Right ventricle myocardium inferior (tissue), 1 donor: ENCODE results near the gene CNBP. TPM values are rescaled to one million over a fixed set of nuclear protein-coding genes. Genes with fewer than 3 reads are reported as not detected.
"Not testable (repeated sequence)": the region's sequence is repeated elsewhere in the genome, so short reads cannot be mapped to it uniquely, and the experiment has no call there.

ENCODE experiments used
- ATAC-seq: fragments of 200-7000 bp; cut with Tn5 transposase; one replicate; pipeline ENCODE4 v1.9.1; 2020; ENCODE audit warnings: mild to moderate bottlenecking, moderate library complexity
- DNase-seq: peaks from one replicate; pipeline ENCODE4 v3.0.0; 2021; ENCODE audit errors: missing footprints
- intact Hi-C: fragments of 100-400 bp; cut with DNase I; formaldehyde crosslinking; loops from one replicate; pipeline ENCODE4 v1.11.0; 2022
- total RNA-seq: library from RNA; stranded (reverse); fragmentation: NEBNext Ultra II Directional; extraction: Animal tissue kit (Norgen Biotek cat#: 25700); gene quantifications from one replicate; pipeline ENCODE4 v1.2.1, GENCODE V29; 2021
- donor health status: DM: no; HTN: yes; CAD: no; lungs with severe emphysema.

CNBP gene
- total RNA-seq, 1 donor from 2014 or later, result 458 TPM

GRCh38 chr3:129195731-129196256, 12.1 kb upstream of the CNBP start:
- ATAC-seq, result peak; percentile 94
- intact Hi-C loops, result no loop called here

DNA sequence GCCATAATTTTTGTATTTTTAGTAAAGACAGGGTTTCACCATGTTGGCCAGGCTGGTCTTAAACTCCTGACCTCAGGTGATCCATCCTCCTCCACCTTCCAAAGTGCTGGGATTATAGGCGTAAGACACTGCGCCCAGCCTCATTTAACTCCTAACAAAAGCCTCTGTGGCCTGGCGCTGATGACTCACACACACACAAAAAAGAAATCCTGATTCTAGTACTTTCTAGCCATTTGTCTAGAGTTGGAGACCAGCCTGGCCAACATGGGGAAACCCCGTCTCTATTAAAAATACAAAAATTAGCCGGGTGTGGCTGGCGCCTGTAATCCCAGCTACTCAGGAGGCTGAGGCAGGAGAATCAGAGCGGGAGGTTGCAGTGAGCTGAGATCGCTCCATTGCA, 6.1 kb upstream of the CNBP start:
- intact Hi-C loops, DNase-seq, ATAC-seq: not testable (repeated sequence)

More at GRCh38 chr3:129195731-129196256, 12.1 kb upstream of the CNBP start:
- DNase-seq, result no peak

- intact Hi-C loops, result no loop called here
- DNase-seq (no peak), ATAC-seq (no peak)
These were observed 4.2 kb upstream of the CNBP start for GRCh38 chr3:129187857-129188256.

DNA sequence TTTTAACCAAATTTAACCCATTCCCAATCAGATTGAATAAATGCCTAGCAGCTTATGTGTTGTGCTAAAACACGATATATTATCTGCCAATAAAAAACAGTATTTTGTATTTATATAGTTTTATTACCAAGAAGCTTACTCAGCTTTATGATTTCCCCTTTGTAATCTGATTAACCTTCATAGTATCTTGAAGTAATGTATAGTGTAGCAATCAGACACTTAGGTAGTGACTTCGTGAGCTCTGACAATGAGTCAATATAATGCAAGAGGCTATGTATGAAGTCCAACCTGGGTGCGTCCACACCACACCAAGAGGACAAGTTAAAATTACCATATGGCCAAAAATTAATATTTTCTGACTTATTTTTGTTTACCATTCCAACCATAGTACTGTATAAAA, 2.1 kb upstream of the CNBP start:
- ATAC-seq (no peak), DNase-seq (no peak)
- intact Hi-C loops, result no loop called here

DNA sequence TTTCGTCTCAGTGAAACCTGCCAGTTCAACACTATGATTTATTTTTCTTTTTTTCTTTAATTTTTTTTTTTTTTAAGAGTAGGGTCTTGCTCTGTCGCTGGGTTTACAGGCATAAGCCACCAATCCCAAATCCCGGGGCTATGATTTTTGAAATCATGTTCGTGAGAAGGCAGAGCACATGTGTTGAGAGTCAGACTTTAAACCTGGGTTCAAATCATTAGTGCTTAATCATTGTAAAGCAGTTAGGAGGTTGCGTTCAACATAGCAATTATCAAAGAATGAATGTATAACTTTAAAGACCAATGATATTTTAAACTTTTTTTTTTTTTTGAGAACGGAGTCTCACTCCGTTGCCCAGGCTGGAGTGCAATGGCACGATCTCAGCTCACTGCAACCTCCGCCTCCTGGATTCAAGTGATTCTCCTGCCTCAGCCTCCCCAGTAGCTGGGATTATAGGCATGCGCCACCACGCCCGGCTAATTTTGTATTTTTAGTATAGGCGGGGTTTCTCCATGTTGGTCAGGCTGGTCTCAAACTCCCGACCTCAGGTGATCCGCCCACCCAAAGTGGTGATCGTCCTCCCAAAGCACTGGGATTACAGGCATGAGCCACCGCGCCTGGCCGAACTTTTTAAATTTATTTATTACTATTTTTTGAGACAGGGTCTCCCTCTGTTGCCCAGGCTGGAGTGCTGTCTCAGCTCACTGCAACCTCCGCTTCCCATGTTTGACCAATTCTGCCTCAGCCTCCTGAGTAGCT, 1.3 kb upstream of the CNBP start:
- intact Hi-C loops, result loop anchor here (5.0 kb wide), 1 partner anchor 62 kb away; the partner anchor contains the start of gene COPG1
- not testable (repeated sequence) for DNase-seq, ATAC-seq

DNA sequence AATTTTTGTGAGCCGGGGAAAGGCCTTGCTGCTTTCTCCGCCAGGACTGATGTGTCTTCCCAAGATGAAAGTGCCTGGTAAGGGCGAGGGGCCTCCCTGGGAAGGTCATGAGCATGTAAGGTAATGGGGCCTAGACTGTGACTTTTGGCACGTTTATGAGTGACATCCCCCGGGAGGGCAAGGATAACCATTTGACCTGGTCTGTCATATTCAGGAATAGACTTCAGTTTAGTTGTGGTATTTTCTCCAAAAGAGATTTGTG, 631 bp upstream of the CNBP start:
- intact Hi-C loops, result loop anchor here (5.0 kb wide), 1 partner anchor 63 kb away; the partner anchor contains the start of gene COPG1
- ATAC-seq, result peak; percentile 5
- DNase-seq, result no peak

GRCh38 chr3:129182390-129183185, 1.1 kb downstream of the CNBP start:
- intact Hi-C loops, result loop anchor here (2.0 to 5.0 kb wide), 2 partner anchors 44 to 65 kb away; partner anchors contain the start of gene COPG1
- DNase-seq (no peak), ATAC-seq (no peak)

- intact Hi-C loops, result loop anchor here (2.0 to 5.0 kb wide), 2 partner anchors 45 to 65 kb away; partner anchors contain the start of gene COPG1
- ATAC-seq (no peak), DNase-seq (no peak)
These were observed 1.9 kb downstream of the CNBP start for GRCh38 chr3:129181819-129182218.

- intact Hi-C loops, result loop anchor here (5.0 kb wide), 1 partner anchor 67 kb away; the partner anchor contains the start of gene COPG1
- ATAC-seq, result no peak
- no peak for DNase-seq
These were observed 3.2 kb downstream of the CNBP start for GRCh38 chr3:129180461-129180860.

GRCh38 chr3:129176051-129176450, 7.6 kb downstream of the CNBP start:
- intact Hi-C loops, result no loop called here
- ATAC-seq, result no peak
- DNase-seq, result no peak

- intact Hi-C loops, result no loop called here
- no peak for DNase-seq
- no peak for ATAC-seq
These were observed 10.0 kb downstream of the CNBP start for GRCh38 chr3:129173725-129174124.

DNA sequence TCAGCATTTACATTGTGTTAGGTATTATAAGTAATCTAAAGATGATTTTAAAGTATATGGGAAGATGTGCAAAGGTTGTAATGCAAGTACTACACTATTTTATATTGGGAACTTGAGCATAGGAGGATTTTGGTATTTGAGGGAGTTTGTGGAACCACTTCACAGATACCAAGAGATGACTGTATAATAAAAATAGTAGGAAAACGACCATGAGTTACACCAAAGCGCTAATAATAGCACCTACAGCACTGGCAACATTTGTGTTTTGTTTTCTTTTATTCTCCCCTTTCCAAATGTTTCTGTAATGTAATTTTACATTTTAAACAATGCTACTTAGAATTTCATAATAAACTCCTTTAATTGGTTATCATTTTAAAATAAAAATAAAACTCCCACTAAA, 10.5 kb downstream of the CNBP start:
- intact Hi-C loops, result no loop called here
- ATAC-seq (no peak), DNase-seq (no peak)

DNA sequence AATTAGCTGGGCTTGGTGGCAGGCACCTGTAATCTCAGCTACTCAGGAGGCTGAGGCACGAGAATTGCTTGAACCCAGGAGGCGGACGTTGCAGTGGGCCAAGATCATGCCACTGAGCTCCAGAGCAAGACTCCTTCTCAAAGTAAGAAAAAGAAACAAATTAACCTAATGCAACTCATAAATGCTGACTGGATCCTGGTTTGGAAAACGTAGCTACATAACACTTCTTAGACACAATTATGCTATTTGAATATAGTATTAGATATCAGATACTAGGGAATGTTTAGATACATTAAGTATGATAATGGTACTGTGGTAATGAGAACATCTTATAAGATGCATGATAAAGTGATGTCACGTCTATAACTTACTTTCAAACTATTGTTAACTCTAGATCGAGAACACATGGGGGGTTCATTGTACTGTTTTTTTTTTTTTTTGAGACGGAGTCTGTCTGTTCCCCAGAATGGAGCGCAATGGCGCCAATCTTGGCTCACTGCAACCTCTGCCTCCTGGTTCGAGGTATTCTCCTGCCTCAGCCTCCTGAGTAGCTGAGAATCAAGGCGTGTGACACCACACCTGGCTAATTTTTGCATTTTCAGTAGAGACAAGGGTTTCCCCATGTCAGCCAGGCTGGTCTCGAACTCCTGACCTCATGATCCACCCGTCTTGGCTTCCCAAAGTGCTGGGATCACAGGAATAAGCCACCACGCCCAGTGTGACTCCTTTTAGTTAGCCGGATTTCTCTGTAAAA, 16.9 kb downstream of the CNBP start:
- intact Hi-C loops, result no loop called here
- ATAC-seq (no peak), DNase-seq (no peak)

DNA sequence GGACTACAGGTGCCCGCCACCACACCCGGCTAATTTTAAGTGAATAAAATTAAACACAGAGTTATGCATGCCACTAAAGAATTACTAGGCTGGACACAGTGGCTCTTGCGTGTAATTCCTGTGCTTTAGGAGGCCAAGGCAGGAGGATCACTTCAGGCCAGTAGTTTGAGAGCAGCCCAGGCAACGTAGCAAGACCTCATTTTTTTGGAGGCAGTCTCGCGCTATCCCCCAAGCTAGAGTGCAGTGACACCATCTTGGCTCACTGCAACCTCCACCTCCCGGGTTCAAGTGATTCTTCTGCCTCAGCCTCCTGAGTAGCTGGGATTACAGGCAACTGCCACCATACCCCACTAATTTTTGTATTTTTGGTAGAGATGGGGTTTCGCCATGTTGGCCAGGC, 18.1 kb downstream of the CNBP start:
- ATAC-seq, DNase-seq, intact Hi-C loops: not testable (repeated sequence)

- intact Hi-C loops, result no loop called here
- ATAC-seq (no peak), DNase-seq (no peak)
These were observed 19.2 kb downstream of the CNBP start for GRCh38 chr3:129164500-129164899.

GRCh38 chr3:129162729-129163579, 20.7 kb downstream of the CNBP start:
- intact Hi-C loops, result no loop called here
- ATAC-seq (no peak), DNase-seq (no peak)

- peak; percentile 1 for ATAC-seq
- DNase-seq, result no peak
- intact Hi-C loops, result loop anchor here (1.0 kb wide), 2 partner anchors 63 to 83 kb away; no protein-coding TSS in a partner anchor
These were observed 21.8 kb downstream of the CNBP start for GRCh38 chr3:129161860-129162271.
